ENCODE results near the gene IFT27.

IFT27 gene

DNA sequence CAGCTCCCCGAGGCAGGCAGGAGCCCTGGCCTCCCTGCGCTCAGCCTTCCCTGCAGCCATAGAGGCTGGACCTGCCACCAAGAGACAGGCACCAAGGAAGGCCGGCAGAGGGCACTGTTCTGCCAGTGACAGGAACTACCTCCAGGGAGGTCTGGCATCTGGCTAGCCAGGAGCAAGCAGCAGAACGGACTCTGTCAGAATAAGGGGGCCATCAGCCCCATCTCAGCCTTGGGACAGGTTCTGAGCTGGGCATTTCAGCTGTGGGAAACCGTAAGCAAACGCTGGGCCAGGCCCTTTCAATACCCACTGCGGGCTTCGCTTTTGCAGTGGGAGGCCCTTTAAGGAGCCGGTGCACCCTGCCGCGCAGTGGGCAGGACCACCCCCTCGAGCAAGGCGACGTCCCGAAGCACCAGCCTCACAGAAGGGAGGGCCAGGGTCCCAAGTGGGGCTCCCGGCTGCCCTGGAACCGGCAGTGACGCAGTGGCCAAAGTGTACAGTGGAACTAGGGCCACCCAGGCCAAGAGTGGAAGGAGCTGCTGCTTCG lies 18.2 kb downstream of the IFT27 start:
- H3K27ac ChIP-seq (replicated peaks) = no peak overlapping the region
- DNase-seq (ENCODE audit: low read depth in 1 of 2, low spot score in 1 of 2) = peak; percentile 57 to 80
- no peaks in the 10 kb centered on the region for H3K27me3 ChIP-seq (ENCODE audit: insufficient read depth, poor library complexity, severe bottlenecking)
- TF ChIP-seq GABPA (IDR thresholded peaks at IDR 0.05; ENCODE audit: low read depth) = no peak
- TF ChIP-seq POLR2AphosphoS5 (IDR thresholded peaks at IDR 0.05; ENCODE audit: low read depth) = no peak
- TF ChIP-seq, protein P1, sequence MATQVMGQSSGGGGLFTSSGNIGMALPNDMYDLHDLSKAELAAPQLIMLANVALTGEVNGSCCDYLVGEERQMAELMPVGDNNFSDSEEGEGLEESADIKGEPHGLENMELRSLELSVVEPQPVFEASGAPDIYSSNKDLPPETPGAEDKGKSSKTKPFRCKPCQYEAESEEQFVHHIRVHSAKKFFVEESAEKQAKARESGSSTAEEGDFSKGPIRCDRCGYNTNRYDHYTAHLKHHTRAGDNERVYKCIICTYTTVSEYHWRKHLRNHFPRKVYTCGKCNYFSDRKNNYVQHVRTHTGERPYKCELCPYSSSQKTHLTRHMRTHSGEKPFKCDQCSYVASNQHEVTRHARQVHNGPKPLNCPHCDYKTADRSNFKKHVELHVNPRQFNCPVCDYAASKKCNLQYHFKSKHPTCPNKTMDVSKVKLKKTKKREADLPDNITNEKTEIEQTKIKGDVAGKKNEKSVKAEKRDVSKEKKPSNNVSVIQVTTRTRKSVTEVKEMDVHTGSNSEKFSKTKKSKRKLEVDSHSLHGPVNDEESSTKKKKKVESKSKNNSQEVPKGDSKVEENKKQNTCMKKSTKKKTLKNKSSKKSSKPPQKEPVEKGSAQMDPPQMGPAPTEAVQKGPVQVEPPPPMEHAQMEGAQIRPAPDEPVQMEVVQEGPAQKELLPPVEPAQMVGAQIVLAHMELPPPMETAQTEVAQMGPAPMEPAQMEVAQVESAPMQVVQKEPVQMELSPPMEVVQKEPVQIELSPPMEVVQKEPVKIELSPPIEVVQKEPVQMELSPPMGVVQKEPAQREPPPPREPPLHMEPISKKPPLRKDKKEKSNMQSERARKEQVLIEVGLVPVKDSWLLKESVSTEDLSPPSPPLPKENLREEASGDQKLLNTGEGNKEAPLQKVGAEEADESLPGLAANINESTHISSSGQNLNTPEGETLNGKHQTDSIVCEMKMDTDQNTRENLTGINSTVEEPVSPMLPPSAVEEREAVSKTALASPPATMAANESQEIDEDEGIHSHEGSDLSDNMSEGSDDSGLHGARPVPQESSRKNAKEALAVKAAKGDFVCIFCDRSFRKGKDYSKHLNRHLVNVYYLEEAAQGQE (IDR thresholded peaks at IDR 0.05; ENCODE audit: insufficient replicate concordance, low read depth) = no peak
- TF ChIP-seq, protein P2, sequence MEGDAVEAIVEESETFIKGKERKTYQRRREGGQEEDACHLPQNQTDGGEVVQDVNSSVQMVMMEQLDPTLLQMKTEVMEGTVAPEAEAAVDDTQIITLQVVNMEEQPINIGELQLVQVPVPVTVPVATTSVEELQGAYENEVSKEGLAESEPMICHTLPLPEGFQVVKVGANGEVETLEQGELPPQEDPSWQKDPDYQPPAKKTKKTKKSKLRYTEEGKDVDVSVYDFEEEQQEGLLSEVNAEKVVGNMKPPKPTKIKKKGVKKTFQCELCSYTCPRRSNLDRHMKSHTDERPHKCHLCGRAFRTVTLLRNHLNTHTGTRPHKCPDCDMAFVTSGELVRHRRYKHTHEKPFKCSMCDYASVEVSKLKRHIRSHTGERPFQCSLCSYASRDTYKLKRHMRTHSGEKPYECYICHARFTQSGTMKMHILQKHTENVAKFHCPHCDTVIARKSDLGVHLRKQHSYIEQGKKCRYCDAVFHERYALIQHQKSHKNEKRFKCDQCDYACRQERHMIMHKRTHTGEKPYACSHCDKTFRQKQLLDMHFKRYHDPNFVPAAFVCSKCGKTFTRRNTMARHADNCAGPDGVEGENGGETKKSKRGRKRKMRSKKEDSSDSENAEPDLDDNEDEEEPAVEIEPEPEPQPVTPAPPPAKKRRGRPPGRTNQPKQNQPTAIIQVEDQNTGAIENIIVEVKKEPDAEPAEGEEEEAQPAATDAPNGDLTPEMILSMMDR (IDR thresholded peaks at IDR 0.05; ENCODE audit: insufficient read depth, low read length) = peak; percentile 84
- TF ChIP-seq SPI1 (IDR thresholded peaks at IDR 0.05; ENCODE audit: borderline replicate concordance, low read depth) = no peak; the same call in 1 of the 2 replicates
- H3K4me3 ChIP-seq (replicated peaks; ENCODE audit: insufficient read depth, low read length) = no peak overlapping the region

DNA sequence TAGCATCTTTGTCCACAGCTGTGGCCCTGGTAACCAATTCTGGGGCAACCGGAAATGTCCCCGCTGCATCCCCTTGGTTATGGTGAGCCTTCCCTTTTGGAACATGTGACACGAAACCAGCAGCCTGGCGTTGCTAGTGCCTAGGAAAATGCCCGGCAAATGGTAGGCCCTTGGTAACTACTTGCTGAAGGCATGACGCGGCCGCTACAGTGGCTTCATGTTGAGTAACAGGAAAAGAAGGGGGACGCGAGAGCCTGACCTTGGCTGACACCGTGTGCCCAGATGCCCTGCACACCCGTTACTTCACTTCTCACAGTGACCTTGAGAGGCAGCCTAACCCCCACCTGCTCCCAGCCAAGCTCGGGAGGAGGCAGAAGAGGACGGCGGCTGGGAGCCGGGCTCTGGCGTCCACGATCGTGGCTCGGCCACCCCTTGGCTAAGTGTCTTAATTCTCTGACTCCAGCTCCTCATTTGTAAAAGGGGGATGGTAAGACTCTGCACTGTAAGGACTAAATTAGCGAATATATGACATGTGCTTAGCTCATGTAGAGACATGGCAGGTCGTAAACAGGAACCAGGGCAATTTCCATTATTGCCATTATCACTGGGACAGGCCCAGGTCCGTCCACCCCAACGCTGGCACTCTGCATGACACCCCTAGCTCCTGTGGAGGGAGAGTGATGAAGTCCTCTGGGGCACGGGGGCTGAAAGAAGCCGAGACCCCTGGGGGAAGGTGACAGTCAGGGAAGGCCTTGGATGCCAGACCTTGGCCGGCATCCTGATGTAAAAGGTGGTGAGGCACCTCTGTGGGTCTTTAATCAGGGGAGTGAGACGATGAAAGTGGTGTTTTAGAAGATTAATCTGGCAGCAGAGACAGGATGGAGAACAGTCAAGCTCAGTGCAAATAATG lies 18.9 kb downstream of the IFT27 start:
- H3K27ac ChIP-seq (replicated peaks) = no peak overlapping the region
- no peak overlapping the region for H3K4me3 ChIP-seq (replicated peaks; ENCODE audit: insufficient read depth, low read length)
- TF ChIP-seq, protein P2 (IDR thresholded peaks at IDR 0.05; ENCODE audit: insufficient read depth, low read length) = no peak
- TF ChIP-seq, protein P1 (IDR thresholded peaks at IDR 0.05; ENCODE audit: insufficient replicate concordance, low read depth) = no peak
- TF ChIP-seq SPI1 (IDR thresholded peaks at IDR 0.05; ENCODE audit: borderline replicate concordance, low read depth) (no peak), POLR2AphosphoS5 (IDR thresholded peaks at IDR 0.05; ENCODE audit: low read depth) (no peak), GABPA (IDR thresholded peaks at IDR 0.05; ENCODE audit: low read depth) (no peak)
- H3K27me3 ChIP-seq (ENCODE audit: insufficient read depth, poor library complexity, severe bottlenecking) = no peaks in the 10 kb centered on the region
- DNase-seq (ENCODE audit: low read depth in 1 of 2, low spot score in 1 of 2) = no peak

DNA sequence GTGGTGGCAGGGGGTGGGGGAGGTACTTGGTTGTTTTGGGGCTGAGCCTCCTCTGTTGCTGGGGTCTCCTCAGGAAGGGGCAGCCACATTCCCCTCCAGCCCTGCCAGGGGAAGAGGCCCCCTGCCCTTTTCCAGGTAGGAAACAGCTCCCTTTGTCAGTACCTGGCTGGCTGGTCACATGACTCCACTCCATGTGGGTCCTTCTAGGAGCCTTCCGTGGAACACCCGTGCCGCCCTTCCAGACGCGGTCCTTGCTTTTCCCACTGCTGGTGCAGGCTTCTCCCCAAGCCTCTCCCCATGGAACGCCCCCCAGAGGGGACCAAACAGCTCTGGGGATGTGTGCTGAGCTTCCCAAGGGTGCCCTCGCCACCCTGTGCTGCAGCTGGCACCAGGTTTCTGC lies 19.9 kb downstream of the IFT27 start:
- no peak for DNase-seq (ENCODE audit: low read depth in 1 of 2, low spot score in 1 of 2)
- Histone ChIP-seq H3K27me3 (ENCODE audit: insufficient read depth, poor library complexity, severe bottlenecking) (no peaks in the 10 kb centered on the region), H3K4me3 (replicated peaks; ENCODE audit: insufficient read depth, low read length) (no peak overlapping the region), H3K27ac (replicated peaks) (no peak overlapping the region)
- TF ChIP-seq, protein P2 (IDR thresholded peaks at IDR 0.05; ENCODE audit: insufficient read depth, low read length) = no peak
- TF ChIP-seq GABPA (IDR thresholded peaks at IDR 0.05; ENCODE audit: low read depth) (no peak), POLR2AphosphoS5 (IDR thresholded peaks at IDR 0.05; ENCODE audit: low read depth) (no peak)

Measured in HL-60 (cell line).